CD4-positive, alpha-beta T cell treated with Interleukin-1 beta for 1 hour (primary cell): ENCODE data around the gene RRN3.
A peak's percentile ranks its signal among the peaks of the same experiment; 100 is the strongest.
"Not testable (repeated sequence)": the region's sequence is repeated elsewhere in the genome, so short reads cannot be mapped to it uniquely, and the experiment has no call there.

Source experiments
- DNase-seq, 2 donors: peaks; one replicate each; pipeline ENCODE4 v3.0.0-alpha.2; 2020 to 2022

Gene RRN3

GRCh38 chr16:15027051-15027450 is 67.0 kb downstream of the RRN3 start:
- DNase-seq, result not testable (repeated sequence)

- DNase-seq, result not testable (repeated sequence)
Observed at GRCh38 chr16:15025234-15025951, 68.7 kb downstream of the RRN3 start.

GRCh38 chr16:15024858-15025199 is 69.2 kb downstream of the RRN3 start:
- DNase-seq, result not testable (repeated sequence)

GRCh38 chr16:15023381-15024077 is 70.5 kb downstream of the RRN3 start:
- DNase-seq, result not testable (repeated sequence)

- DNase-seq, result peak; percentile 50 to 77
Observed at GRCh38 chr16:15022194-15022593, 71.9 kb downstream of the RRN3 start.

- not testable (repeated sequence) for DNase-seq
Observed at GRCh38 chr16:15021429-15021828, 72.6 kb downstream of the RRN3 start.

GRCh38 chr16:15016951-15017580 is 77.0 kb downstream of the RRN3 start:
- not testable (repeated sequence) for DNase-seq

- DNase-seq, result not testable (repeated sequence)
Observed at GRCh38 chr16:15016354-15016753, 77.7 kb downstream of the RRN3 start.

- DNase-seq, result not testable (repeated sequence)
Observed at GRCh38 chr16:15015671-15016070, 78.4 kb downstream of the RRN3 start.

GRCh38 chr16:15012941-15013340 is 81.1 kb downstream of the RRN3 start:
- not testable (repeated sequence) for DNase-seq
